Activated CD4-positive, alpha-beta T cell treated with anti-CD3 and anti-CD28 coated beads for 48 hours (primary cell): ENCODE results near the gene UBE2S.

Experiments used
- DNase-seq: peaks from one replicate; pipeline ENCODE4 v3.0.0-alpha.2; 2020

Gene UBE2S

DNA sequence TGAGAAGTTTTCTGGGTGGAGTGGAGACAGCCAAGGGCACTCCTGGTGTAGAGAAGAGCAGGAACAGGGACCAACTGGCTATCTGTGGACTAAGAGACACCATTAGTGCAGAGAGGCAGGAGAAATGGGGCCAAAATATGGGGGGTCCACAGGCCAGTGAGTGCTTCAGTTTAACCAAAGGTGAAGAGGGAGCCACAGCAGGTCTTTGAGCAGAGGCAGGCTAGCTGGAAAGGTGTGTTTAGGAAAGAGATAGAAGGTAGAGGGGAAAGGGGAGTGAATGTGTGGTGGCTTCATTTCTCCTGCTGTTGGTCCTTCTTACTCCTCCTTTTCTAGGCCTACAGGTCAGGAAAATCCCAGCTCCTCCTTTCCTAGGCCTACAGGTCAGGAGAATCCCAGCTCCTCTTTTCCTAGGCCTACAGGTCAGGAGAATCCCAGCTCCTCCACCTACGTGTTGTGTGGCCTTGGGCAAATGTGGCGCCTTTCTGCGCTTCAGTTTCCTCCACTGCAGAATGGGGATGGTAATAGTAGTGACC is 25.0 kb downstream of the UBE2S start:
- no peak for DNase-seq

DNA sequence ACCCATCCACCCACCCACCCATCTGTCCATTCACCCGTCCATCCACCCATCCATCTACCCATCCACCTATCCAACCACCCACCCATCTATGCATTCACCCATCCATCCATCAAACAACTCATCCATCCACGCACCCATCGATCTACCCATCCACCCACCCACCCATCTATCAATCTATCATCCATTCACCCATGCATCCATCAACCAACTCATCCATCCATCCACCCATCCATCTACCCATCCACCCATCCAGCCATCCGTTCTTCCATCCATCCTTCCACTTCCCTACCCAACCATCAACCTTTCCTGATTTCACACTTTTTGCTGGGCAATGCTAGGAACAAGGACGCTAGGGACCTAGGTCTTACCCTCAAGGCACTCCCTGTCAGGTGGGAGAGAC is 25.6 kb downstream of the UBE2S start:
- no peak for DNase-seq

DNA sequence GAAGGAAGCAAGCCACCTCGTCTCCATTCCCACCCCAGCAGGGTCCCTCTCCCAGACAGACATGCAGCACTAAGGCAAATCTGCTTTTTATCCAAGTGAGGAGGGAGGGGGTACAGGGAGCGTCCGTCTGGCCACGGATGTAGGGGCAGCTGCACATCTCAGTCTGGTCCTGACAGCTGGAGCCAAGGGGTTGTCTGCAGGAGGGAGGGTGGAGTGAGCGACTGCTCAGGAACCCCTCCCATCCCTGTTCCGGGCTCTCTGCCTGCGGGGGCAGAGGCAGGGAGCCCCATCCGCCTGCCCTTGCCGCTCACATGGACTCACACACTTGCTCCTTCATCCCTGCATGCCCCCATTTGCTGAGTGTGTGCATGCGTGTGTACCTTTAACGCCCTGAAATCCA is 28.4 kb downstream of the UBE2S start:
- no peak for DNase-seq

DNA sequence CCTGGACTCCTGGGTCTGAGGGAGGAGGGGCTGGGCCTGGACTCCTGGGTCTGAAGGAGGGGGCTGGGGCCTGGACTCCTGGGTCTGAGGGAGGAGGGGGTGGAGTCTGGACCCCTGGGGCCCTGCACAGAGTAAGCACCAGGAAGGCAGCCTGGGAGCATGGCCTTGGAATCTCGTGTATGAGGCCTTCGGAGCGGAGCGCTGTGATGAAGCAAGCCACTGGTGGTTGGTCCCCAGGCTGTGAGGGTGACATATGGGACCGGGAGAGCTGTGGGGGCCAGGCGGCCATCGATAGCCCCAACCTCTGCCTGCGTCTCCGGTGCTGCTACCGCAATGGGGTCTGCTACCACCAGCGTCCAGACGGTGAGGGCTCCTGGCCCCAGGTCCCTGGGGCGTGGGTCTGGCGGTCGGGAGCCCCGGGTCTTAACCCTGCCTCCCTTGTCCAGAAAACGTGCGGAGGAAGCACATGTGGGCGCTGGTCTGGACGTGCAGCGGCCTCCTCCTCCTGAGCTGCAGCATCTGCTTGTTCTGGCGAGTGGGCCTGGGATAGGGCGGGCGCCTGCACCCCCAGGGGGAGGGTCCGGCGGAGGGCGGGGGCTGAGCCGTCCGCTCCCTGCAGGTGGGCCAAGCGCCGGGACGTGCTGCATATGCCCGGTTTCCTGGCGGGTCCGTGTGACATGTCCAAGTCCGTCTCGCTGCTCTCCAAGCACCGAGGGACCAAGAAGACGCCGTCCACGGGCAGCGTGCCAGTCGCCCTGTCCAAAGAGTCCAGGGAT is 30.0 kb downstream of the UBE2S start:
- no peak for DNase-seq

DNA sequence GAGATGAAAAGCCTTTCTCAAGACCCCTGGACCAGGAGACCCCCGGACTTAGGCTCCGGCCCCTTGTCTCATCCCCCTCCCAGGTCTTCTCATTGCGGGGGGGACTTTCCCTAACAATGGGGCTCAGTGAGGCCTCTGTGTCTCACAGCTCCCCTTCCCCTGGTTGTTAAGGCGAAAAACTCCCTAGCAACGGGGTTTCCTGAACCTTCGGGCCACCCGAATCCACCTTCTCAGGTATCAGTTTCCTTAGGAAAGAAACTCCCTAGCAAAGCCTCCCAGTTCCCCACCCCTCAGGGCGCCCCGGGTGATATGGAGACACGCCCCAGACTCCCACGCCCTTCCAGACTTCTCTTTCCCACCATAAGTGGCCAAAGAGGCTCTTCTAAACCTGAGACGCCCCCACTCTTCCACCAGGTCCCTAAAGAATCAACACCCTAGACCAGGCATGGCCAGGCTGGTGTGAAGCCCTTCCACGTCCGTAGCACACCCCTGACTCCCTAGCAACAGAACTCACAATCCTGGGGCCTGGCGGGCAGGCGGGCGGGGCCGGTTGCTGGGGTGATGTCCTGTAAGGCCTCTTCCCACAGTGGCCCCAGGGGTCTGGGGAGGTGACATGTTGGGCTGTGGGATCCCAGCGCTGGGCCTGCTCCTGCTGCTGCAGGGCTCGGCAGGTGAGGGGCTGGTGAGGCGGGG is 31.2 kb downstream of the UBE2S start, which contains the start of gene TMEM190:
Gene TMEM190, plus strand, starts transcription at position 586 of the 693 bp plus-strand sequence. Its CDS starts 28 bp downstream, at position 614.
- no peak for DNase-seq

DNA sequence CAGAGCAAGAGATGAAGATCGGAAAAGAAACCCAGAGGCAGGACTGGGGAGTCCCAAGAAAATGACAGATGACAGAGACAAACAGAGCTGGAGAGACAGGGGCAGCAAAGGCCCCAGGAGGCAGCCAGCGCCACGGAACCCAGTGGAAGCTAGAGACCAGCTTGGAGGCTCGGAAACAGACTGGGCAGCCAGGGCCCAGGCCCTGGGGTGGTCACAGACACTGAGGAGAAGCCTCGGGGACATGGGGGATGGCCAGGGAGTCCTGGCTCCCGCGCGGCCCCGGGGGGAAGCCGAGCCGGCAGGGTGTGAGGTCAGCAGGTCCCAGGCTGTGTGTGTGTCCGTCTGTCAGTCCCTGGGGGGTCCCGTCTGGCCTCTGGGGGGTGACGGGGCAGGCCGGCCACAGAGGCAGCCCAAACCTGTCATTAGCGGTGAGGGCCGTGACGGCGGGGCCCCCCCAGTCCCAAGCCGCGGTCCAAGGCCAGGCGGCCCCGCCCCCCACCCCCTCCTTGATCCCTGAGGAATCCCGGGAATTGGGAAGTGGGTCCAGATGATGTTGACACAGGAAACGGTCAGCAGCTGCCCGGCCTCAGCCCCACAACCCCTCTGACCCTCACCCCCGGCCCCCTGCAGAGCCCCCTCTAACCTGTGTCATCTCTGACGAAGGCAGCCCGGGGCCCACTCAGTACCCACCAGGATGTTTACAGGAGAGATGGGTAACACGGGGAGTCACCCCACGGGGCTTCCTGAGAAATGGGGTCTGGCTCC is 33.4 kb downstream of the UBE2S start:
- DNase-seq, result no peak

DNA sequence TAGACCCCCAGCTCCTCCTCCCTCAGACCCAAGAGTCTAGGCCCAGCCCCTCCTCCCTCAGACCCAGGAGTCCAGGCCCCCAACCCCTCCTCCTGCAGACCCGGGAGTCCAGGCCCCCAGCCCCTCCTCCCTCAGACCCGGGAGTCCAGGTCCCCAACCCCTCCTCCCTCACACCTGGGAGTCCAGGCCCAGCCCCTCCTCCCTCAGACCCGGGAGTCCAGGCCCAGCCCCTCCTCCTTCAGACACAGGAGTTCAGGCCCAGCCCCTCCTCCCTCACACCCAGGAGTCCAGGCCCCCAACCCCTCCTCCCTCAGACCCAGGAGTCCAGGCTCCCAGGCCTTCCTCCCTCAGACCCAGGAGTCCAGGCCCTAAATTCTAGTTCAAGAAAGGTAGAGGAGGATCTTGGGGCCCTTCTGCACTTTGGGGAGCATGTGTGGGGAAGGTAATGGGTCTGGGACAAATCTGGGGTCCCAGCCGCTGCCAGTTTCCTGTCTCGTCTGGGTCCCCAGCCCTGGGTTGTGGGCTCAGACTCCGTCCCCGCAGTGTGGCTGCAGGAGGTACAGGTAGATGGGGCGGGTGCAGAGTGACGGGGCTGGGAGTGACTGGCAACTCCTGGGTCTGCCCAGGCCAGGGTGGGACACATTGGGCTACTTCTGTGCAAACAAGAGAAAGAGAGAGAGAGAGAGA is 34.1 kb downstream of the UBE2S start:
- no peak for DNase-seq

DNA sequence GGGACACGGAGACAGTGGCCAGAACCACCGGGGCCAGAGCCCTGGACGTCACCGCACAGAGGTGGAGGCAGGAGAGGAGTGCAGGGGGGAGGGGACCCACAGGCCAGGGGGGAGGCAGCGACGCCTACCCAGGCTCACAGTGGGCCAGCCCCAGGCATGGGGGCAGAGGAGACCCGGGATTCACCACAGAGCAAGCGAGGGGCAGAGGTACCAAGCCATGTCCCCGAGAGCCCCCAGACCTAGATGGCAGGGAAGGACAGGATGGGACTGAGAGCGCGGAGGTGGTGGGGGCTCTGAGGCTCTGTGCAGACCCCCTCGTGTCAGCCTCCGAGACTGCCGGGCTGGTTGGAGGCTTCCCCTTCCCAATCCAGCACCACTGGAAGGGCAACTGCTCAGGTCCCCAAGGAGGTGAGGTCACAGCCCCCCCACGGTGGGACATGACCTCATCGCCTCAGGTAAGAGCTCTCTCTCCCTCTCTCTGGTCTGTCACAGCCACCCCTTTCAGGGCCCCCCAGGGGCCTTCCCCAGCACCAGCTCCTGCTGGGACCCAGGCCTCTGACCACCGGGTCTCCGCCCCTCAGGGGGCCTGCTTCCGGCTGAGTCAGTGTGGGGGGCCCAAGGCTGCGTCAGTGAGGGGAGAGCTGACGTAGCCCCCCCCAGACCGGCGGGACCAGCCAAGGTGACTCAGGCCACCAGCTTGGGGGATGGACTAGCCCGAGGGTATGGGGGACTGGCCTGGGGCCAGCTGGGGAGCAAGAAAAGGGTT is 35.1 kb downstream of the UBE2S start:
- peak; percentile 35 for DNase-seq

DNA sequence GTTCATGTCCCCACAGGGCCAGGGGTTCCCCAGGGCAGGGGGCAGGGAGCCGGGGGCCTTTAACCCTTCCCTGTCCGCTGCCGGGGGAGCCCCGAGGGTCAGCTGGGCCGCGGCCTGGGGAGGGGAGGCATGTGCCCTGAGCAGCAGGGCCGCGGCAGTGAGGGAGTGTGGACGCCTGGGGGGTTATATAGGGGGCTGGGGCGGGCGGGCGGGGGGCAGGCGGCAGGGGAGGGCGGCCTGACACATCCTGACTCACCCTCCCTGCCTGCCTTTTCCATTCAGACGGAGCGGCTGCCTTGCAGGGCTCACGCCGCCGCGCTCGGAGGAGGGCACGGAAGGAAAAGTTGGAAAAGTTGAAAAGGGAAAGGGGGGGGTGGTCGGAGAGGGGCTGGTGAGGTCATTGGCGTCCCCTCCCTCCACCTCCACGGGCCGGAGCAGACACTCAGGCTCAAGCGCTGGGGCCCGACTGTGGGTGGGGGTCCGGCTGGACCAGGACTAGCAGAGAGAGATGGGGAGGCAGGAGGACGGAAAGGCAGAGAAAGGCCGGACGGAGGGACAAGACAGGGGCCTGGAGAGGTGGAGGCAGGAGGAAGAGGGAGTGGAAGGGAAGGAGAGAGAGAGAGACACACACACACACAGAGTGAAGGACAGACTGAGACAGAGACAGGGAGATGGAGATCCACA is 37.1 kb downstream of the UBE2S start, which contains the start of gene IL11:
Gene IL11, minus strand, starts transcription at position 159 of the 684 bp plus-strand sequence. Its CDS starts 153 bp downstream, at position 6.
- no peak for DNase-seq

DNA sequence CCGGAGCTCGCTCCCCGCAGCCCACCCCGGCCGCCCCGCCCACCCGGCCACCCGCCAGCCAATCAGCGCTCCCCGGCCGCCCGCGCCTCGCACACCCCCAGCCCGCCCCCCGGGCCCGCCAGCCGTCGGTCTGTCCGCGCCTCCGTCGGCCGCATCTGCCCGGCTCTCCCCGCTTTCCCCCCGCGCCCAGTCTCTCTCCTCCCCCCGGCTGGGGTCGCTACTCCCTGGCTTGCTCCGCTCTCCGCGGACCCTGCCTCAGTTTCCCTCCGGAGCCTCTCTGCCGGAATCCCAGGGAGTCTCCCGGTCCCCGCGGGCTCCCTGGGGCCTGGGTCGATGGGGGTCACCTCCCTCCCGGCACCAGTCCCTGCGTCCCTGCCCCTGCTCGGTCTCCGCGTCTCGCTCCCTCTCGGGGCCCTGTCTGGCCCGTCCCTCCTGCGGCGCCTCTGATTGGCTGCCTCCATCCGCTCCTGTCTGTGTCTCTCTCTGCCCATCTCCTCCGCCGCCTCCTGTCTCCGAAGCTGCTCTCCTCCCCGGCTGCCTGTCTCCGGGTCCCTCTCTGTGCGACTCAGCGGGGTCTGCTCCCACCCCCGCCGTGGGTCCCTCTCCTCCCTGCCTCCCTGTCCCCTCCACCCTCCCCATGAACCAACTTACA is 37.8 kb downstream of the UBE2S start:
- peak; percentile 61 for DNase-seq

DNA sequence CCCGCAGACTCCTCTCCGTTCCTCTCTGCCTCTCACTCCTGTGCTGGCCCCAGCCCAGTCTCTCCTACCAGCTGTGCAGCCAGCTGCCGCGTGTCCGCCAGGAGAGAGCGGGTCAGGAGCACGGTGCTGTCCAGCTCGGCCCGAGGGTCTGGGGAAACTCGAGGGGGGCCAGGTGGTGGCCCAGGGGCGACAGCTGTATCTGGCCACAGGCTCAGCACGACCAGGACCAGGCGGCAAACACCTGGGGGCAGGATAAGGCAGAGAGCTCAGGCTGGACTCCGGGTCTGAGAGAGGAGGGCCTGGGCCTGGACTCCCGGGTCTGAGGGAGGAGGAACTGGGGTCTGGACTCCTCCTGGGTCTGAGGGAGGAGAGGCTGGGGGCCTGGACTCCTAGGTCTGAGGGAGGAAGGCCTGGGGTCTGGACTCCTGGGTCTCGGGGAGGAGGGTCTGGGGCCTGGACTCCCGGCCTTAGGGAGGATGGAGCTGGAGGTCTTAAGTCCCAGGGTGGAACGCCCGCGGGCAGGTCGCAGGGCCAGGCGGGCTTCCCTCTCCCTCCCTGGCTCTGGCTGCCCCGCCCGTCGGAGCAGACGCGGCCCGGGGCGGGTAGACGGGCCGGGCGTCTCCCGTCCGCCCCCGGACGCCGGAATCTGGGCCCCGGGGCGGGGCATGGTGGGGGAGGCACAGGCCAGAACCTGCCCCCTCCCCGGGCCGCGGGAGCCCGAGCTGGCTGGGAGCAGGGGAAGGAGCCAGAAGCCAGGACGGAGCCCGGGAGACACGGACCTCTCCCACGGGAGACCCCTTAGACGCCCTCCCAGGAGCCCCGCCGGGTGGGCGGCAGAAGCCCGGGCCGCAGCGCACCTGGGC is 38.7 kb downstream of the UBE2S start:
- DNase-seq, result peak; percentile 42

DNA sequence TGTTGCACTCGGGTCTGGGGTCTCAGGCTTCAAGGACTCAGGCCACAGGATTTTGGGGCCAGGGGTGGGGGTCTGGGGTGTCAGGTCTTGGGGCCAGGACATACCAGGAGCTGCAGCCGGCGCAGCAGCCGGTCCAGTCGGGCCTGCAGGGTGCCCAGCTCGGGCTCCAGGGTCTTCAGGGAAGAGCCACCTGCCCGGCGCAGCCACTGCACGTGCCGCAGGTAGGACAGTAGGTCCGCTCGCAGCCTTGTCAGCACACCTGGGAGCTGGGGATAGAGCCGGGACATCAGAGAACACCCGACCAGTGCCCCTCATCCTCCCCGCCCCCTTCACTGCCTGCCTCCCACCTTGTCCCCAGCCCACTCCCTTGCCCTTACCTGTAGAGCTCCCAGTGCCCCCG is 39.5 kb downstream of the UBE2S start:
- DNase-seq, result no peak

DNA sequence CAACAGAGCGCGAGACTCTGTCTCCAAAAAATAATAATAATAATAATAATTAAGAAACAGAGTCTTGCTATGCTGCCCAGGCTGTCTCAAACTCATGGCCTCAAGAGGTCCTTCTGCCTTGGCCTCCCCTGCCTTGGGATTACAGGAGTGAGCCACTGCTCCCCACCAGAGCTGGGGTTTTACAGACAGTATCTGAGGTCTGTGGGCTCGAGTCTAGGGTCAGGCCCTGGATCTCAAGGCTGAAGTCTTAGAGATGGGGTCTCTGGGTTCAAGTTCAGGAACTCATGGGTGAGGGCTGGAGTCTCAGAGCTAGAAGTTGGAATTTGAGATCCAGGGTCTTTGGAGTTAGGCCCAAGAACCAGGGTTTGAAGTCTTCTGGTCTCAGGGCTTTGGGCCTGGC is 40.8 kb downstream of the UBE2S start:
- no peak for DNase-seq

DNA sequence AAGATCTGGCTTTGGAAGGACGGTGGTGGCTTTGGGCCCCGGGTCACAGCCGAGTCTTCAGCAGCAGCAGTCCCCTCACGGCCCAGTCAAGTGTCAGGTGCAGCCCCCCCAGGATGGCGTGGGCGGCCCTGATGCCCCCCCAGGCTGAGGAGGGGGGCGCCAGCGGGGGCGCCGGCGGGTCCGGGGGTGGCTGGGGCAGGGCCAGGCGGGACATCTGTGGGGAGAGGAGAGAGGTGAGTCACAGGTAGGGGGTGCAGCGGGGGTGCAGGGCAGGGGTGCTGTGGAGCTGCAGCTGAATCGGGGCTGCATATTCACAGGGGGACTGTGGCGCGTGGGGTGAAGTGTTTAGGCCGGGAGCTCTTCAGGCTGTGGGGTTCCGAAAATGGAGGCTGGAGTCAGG is 41.6 kb downstream of the UBE2S start:
- DNase-seq, result no peak

DNA sequence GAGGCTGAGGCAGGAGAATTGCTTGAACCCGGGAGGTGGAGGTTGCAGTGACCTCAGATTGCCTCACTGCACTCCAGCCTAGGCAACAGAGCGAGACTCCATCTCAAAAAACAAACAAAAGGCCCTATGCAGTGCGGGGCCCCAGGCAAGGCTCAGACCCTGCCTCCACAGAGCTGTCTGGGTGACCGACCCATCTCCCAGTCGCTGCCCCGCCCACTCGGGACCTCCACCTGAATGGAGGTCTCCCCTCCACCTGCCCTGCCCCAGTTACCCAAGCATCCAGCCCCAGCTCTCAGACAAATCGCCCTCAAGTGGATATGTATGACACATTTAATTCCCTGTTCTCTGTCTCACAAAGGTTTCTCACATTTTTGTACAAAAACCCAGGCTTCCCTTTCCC is 42.3 kb downstream of the UBE2S start:
- DNase-seq, result no peak

DNA sequence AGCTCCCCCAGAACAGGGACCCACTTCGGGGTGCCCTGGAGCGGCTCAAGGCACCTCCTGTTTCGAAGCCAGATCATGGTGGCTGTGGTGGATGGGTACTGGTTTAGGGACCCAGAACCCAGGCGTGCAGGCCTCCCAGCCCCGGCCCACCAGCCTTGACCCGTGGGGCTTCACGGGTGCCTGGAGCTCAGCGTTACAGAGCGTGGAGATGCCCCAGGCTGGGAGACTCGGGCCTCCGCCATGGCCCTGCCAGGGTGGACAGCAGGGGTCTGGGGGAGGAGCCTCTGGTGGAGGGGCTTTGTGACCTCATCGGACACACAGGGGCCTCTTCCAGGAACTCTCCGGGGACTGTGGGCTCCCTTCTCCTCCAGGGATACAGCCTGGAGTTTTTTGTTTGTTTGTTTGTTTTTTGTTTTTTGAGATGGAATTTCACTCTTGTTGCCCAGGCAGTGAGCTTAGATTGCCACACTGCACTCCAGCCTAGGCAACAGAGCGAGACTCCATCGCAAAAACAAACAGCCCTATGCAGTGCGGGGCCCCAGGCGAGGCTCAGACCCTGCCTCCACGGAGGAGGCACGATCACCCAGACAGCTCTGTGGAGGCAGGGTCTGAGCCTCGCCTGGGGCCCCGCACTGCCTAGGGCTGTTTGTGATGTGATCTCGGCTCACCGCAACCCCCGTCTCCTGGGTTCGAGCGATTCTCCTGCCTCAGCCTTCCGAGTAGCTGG is 44.4 kb downstream of the UBE2S start, which contains the start of gene GARIN5B:
Gene GARIN5B, minus strand, starts transcription at position 271 of the 727 bp plus-strand sequence. Its CDS starts 194 bp downstream, at position 77.
- no peak for DNase-seq

DNA sequence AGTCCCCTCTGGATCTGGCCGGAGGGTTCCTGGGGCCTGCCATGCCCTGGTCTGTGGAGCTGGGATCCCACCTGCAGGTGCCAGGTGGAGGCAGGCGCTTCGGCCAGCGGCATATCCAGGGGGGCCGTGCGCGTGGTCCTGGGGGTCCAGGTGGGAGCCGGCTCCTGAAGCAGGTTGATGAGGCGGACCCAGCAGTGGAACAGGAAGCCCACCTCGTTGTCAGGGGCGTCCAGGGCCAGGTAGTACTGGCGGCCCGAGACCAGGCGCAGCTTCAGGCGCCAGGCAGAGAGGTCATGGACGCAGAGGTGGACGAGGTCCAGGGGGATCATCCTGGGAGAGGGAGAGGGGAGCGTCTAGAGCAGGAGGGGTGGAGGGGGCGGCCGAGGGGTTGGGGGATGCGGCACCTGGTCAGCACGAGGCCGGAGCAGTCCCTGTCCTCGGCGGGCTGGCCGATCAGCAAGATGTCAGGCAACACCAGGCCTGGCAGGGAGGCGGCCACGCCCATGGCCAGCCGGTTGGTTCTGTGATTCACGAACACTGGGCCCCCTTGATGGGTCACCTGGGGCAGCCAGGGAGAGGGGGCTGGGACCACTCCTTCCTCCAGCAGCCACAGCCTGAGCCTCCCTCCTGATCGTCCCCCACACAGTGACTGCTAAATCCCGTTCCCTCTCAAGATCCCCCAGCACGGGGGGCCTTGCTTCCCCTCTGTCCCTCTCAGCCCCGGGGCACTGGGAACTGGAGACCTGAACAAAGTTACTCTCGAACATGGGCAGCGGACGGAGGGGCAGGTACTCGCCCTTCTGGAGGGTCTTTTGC is 45.2 kb downstream of the UBE2S start:
- DNase-seq, result no peak

DNA sequence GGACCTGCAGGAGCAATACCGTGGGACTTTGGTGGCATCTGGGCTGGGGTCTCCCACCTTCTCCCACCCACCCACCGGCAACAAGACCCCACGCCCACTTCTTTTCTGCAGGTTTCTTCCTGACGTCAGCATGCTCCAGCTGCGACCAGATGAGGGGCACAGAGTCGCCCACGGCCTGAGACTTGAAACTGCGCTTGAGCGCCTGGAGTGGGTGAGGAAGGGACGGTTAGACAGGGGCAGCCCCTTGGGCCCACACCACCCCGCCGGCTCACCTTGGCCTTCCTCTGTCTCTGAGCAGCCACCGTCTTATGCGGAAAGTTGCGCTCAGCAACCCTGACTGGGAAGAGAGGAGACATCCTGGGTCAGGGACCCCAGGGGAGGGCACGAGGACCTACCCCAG is 46.7 kb downstream of the UBE2S start:
- no peak for DNase-seq
